ENCODE data around the gene MPRIP. TPM values are rescaled to one million over a fixed set of nuclear protein-coding genes. Genes with fewer than 3 reads are reported as not detected.

MPRIP gene
- polyA plus RNA-seq, 1 donor (not counting 4 experiments of a cell fraction or from before 2014, with no cell fraction given): 113 TPM

GRCh38 chr17:17153709-17154108 lies 111.5 kb downstream of the MPRIP start:
- Histone ChIP-seq H3K9me1 (ENCODE audit: control insufficient read depth, extremely low read depth, insufficient read depth, low read length) (peaks cover 7% of the 10 kb centered on the region), H3K79me2 (ENCODE audit: control insufficient read depth, insufficient read depth, low read length) (peaks cover 2% of the 10 kb centered on the region), H2AFZ (ENCODE audit: control insufficient read depth, low read length) (no peak overlapping the region), H3K4me3 (ENCODE audit: control insufficient read depth in 2 of 3, extremely low read depth in 1 of 3, insufficient read depth in 2 of 3, low read depth in 1 of 3, low read length in 3 of 3) (no peak overlapping the region), H3K4me1 (ENCODE audit: control insufficient read depth, extremely low read depth, insufficient read depth, low read length) (peaks cover 58% of the 10 kb centered on the region), H3K27me3 (ENCODE audit: control insufficient read depth, extremely low read depth, insufficient read depth, low read length) (no peaks in the 10 kb centered on the region), H3K4me2 (ENCODE audit: control insufficient read depth, extremely low read depth, insufficient read depth, low read depth, low read length) (no peak overlapping the region), H3K9ac (ENCODE audit: control insufficient read depth, extremely low read depth, insufficient read depth, low read length) (no peak overlapping the region), H3K27ac (ENCODE audit: control insufficient read depth, insufficient read depth, low read length) (no peak overlapping the region), H4K20me1 (ENCODE audit: control insufficient read depth, extremely low read depth, insufficient read depth, low read length) (peaks cover 6% of the 10 kb centered on the region), H3K36me3 (ENCODE audit: control insufficient read depth in 2 of 2, extremely low read depth in 1 of 2, insufficient read depth in 2 of 2, low read length in 2 of 2) (peaks cover 37 to 49% of the 10 kb centered on the region in 2 experiments), H3K9me3 (ENCODE audit: control insufficient read depth, low read depth, low read length) (no peaks in the 10 kb centered on the region)
- dilution Hi-C loops (cut with MboI; ENCODE audit: extremely low pct_ligation_motif_present, low sequenced_read_pairs): no loop called here
- FAIRE-seq: no peak
- DNase-seq (ENCODE audit: low read depth, low spot score): no peak
- TF ChIP-seq EZH2 (IDR thresholded peaks at IDR 0.05; ENCODE audit: low read length) (no peak), CTCF (optimal IDR thresholded peaks at IDR 0.05 in 1 of 3, IDR thresholded peaks at IDR 0.05 in 1 of 3, conservative IDR thresholded peaks at IDR 0.05 in 1 of 3; ENCODE audit: extremely low read depth in 1 of 3, insufficient read depth in 2 of 3, low read length in 3 of 3) (no peak)

GRCh38 chr17:17154556-17154955 lies 112.3 kb downstream of the MPRIP start:
- H3K27ac ChIP-seq (ENCODE audit: control insufficient read depth, insufficient read depth, low read length): no peak overlapping the region

More at GRCh38 chr17:17154556-17154955, 112.3 kb downstream of the MPRIP start:
- peaks cover 46 to 53% of the 10 kb centered on the region in 2 experiments for H3K36me3 ChIP-seq (ENCODE audit: control insufficient read depth in 2 of 2, extremely low read depth in 1 of 2, insufficient read depth in 2 of 2, low read length in 2 of 2)
- peaks cover 7% of the 10 kb centered on the region for H3K9me1 ChIP-seq (ENCODE audit: control insufficient read depth, extremely low read depth, insufficient read depth, low read length)
- H3K79me2 ChIP-seq (ENCODE audit: control insufficient read depth, insufficient read depth, low read length): peaks cover 2% of the 10 kb centered on the region
- no peak for DNase-seq (ENCODE audit: low read depth, low spot score)
- dilution Hi-C loops (cut with MboI; ENCODE audit: extremely low pct_ligation_motif_present, low sequenced_read_pairs): no loop called here
- FAIRE-seq: no peak
- no peak overlapping the region for H3K4me3 ChIP-seq (ENCODE audit: control insufficient read depth in 2 of 3, extremely low read depth in 1 of 3, insufficient read depth in 2 of 3, low read depth in 1 of 3, low read length in 3 of 3)
- peaks cover 6% of the 10 kb centered on the region for H4K20me1 ChIP-seq (ENCODE audit: control insufficient read depth, extremely low read depth, insufficient read depth, low read length)
- H3K27me3 ChIP-seq (ENCODE audit: control insufficient read depth, extremely low read depth, insufficient read depth, low read length): no peaks in the 10 kb centered on the region
- H2AFZ ChIP-seq (ENCODE audit: control insufficient read depth, low read length): no peak overlapping the region
- no peaks in the 10 kb centered on the region for H3K9me3 ChIP-seq (ENCODE audit: control insufficient read depth, low read depth, low read length)
- H3K9ac ChIP-seq (ENCODE audit: control insufficient read depth, extremely low read depth, insufficient read depth, low read length): no peak overlapping the region
- H3K4me2 ChIP-seq (ENCODE audit: control insufficient read depth, extremely low read depth, insufficient read depth, low read depth, low read length): no peak overlapping the region
- TF ChIP-seq CTCF (optimal IDR thresholded peaks at IDR 0.05 in 1 of 3, IDR thresholded peaks at IDR 0.05 in 1 of 3, conservative IDR thresholded peaks at IDR 0.05 in 1 of 3; ENCODE audit: extremely low read depth in 1 of 3, insufficient read depth in 2 of 3, low read length in 3 of 3) (no peak), EZH2 (IDR thresholded peaks at IDR 0.05; ENCODE audit: low read length) (no peak)
- H3K4me1 ChIP-seq (ENCODE audit: control insufficient read depth, extremely low read depth, insufficient read depth, low read length): peaks cover 58% of the 10 kb centered on the region
